Stimulated activated naive CD8-positive, alpha-beta T cell treated with anti-CD3 and anti-CD28 coated beads, Interleukin-15, Interleukin-2, amounts not matched to agents 100 ng/mL and 50 ng/mL, for 24 hours (primary cell): Measurements from ENCODE around the gene GJA10.
"Not testable (repeated sequence)": the region's sequence is repeated elsewhere in the genome, so short reads cannot be mapped to it uniquely, and the experiment has no call there.

ENCODE experiments used
- H3K27ac Mint-ChIP-seq: one replicate; pipeline ENCODE4 v1.8.0; 2021; ENCODE audit warnings: mild to moderate bottlenecking, mixed read lengths
- H3K27me3 Mint-ChIP-seq: one replicate; pipeline ENCODE4 v1.8.0; 2021; ENCODE audit warnings: mixed read lengths
- H3K36me3 Mint-ChIP-seq: one replicate; pipeline ENCODE4 v1.8.0; 2021; ENCODE audit warnings: low read depth, mixed read lengths
- H3K4me1 Mint-ChIP-seq: one replicate; pipeline ENCODE4 v1.8.0; 2021; ENCODE audit warnings: low read depth, mixed read lengths
- H3K4me3 Mint-ChIP-seq: one replicate; pipeline ENCODE4 v1.8.0; 2021; ENCODE audit warnings: mild to moderate bottlenecking, mixed read lengths
- H3K9me3 Mint-ChIP-seq: one replicate; pipeline ENCODE4 v1.8.0; 2021; ENCODE audit warnings: mixed read lengths

The GJA10 gene

GRCh38 chr6:89894169-89894568 is at the start of gene GJA10:
Gene GJA10 (plus strand): TSS chr6:89894469. CDS start chr6:89894469, 0 bp downstream.
- Mint-ChIP-seq H3K9me3 (no peaks in the 10 kb centered on the region), H3K4me3 (no peak within 1 kb of the TSS), H3K36me3 (no peaks in the 10 kb centered on the region), H3K4me1 (peaks cover 3% of the 10 kb centered on the region), H3K27ac (no peak within 1 kb of the TSS), H3K27me3 (peaks cover 55% of the 10 kb centered on the region)

GRCh38 chr6:89847513-89847912 is 46.8 kb upstream of the GJA10 start:
- H3K27ac Mint-ChIP-seq, H3K9me3 Mint-ChIP-seq, H3K4me3 Mint-ChIP-seq, H3K27me3 Mint-ChIP-seq: not testable (repeated sequence)
- Mint-ChIP-seq H3K4me1 (peaks cover 14% of the 10 kb centered on the region), H3K36me3 (peaks cover 41% of the 10 kb centered on the region)

GRCh38 chr6:89853068-89853467 is 41.2 kb upstream of the GJA10 start:
- no peaks in the 10 kb centered on the region for H3K27me3 Mint-ChIP-seq
- H3K4me1 Mint-ChIP-seq, result peaks cover 8% of the 10 kb centered on the region
- H3K9me3 Mint-ChIP-seq, result no peaks in the 10 kb centered on the region
- H3K36me3 Mint-ChIP-seq, result peaks cover 73% of the 10 kb centered on the region
- H3K27ac Mint-ChIP-seq, result no peak overlapping the region
- no peak overlapping the region for H3K4me3 Mint-ChIP-seq

GRCh38 chr6:89858041-89858440 is 36.2 kb upstream of the GJA10 start:
- Mint-ChIP-seq H3K36me3 (peaks cover 76% of the 10 kb centered on the region), H3K4me1 (peaks cover 15% of the 10 kb centered on the region), H3K27me3 (no peaks in the 10 kb centered on the region), H3K4me3 (no peak overlapping the region), H3K9me3 (no peaks in the 10 kb centered on the region), H3K27ac (no peak overlapping the region)

DNA sequence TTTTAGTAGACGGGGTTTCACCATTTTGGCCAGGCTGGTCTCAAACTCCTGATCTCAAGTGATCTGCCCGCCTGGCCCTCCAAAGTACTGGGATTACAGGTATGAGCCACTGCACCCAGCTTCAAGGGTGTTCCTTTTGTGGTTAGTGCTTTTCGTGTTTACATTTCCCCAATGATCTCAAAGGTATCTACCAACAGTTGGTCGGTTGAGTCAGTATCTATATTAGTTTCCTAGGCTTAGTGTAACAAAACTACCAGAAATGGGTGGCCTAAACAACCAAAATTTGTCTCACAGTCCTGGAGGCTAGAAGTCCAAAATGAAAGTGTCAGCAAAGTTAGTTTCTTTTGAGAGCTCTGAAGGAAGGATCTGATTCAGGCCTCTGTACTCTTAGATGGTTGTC is 34.5 kb upstream of the GJA10 start:
- H3K27me3 Mint-ChIP-seq, result no peaks in the 10 kb centered on the region
- peaks cover 79% of the 10 kb centered on the region for H3K36me3 Mint-ChIP-seq
- H3K4me3 Mint-ChIP-seq, result no peak overlapping the region
- no peak overlapping the region for H3K27ac Mint-ChIP-seq
- peaks cover 15% of the 10 kb centered on the region for H3K4me1 Mint-ChIP-seq
- peaks cover 3% of the 10 kb centered on the region for H3K9me3 Mint-ChIP-seq

DNA sequence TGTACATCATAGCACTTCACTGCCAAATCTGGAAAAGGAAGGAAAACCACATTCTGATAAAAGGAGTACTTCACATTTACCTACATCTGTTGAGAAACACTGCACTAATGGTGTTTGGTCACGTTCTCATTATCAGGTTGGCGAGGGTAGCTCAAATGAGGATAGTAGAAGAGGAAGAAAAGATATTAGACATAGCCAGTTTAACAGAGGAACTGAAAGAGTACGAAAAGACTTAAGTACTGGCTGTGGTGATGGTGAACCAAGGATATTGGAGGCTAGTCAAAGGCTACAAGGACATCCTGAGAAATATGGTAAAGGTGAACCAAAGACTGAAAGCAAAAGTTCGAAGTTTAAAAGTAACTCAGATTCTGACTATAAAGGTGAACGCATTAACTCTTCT is 32.0 kb upstream of the GJA10 start:
- no peak overlapping the region for H3K4me3 Mint-ChIP-seq
- peaks cover 76% of the 10 kb centered on the region for H3K36me3 Mint-ChIP-seq
- peaks cover 15% of the 10 kb centered on the region for H3K4me1 Mint-ChIP-seq
- peak overlapping the region; percentile 52 for H3K27ac Mint-ChIP-seq
- no peaks in the 10 kb centered on the region for H3K27me3 Mint-ChIP-seq
- peaks cover 3% of the 10 kb centered on the region for H3K9me3 Mint-ChIP-seq

DNA sequence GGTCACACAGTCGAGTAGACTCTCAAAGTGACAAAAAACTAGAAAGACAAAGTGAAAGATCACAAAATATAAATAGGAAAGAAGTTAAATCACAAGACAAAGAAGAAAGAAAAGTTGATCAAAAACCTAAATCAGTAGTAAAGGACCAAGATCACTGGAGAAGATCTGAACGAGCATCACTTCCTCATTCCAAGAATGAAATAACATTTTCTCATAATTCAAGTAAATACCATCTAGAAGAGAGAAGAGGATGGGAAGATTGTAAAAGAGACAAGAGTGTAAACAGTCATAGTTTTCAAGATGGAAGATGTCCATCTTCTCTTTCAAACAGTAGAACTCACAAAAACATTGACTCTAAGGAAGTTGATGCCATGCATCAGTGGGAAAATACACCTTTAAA is 31.6 kb upstream of the GJA10 start:
- no peaks in the 10 kb centered on the region for H3K27me3 Mint-ChIP-seq
- H3K9me3 Mint-ChIP-seq, result peaks cover 3% of the 10 kb centered on the region
- H3K4me3 Mint-ChIP-seq, result no peak overlapping the region
- peak overlapping the region; percentile 52 for H3K27ac Mint-ChIP-seq
- peaks cover 15% of the 10 kb centered on the region for H3K4me1 Mint-ChIP-seq
- H3K36me3 Mint-ChIP-seq, result peaks cover 77% of the 10 kb centered on the region

DNA sequence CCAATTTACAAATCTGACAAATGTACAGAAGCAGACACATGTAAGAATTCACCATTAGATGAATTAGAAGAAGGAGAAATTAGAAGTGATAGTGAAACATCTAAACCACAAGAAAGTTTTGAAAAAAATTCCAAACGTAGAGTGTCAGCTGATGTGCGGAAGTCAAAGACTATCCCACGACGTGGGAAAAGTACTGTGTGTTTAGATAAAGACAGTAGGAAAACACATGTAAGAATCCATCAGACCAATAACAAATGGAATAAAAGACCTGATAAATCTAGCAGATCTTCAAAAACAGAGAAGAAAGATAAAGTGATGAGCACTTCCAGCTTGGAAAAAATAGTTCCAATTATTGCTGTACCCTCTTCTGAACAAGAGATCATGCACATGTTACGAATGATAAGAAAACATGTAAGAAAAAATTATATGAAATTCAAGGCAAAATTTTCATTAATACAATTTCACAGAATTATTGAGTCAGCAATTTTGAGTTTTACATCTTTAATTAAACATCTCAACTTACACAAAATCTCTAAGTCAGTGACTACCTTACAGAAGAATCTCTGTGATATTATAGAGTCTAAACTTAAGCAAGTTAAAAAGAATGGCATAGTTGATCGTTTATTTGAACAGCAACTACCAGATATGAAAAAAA is 28.1 kb upstream of the GJA10 start:
- Mint-ChIP-seq H3K27me3 (no peaks in the 10 kb centered on the region), H3K27ac (no peak overlapping the region), H3K4me1 (peaks cover 9% of the 10 kb centered on the region), H3K9me3 (peaks cover 3% of the 10 kb centered on the region), H3K4me3 (no peak overlapping the region), H3K36me3 (peaks cover 86% of the 10 kb centered on the region)

DNA sequence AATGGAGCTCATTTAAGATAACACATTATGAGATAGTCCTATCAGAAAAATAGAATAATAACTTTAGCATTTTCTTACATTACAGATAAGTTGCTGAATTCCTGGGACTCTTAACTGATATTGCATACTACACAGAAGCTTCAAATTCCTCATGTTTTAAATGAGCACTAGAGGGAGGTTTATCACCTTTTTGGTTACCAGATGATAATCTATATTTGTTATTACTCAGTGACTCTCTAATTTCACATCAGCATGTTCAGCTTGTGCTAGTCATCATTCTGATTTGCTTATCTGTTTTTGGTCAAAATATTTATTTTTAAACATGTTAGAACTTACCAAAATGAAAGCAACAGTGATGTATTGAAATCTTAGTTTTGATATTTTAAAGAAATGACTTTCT is 20.5 kb upstream of the GJA10 start:
- Mint-ChIP-seq H3K4me1 (no peaks in the 10 kb centered on the region), H3K27ac (no peak overlapping the region), H3K9me3 (no peaks in the 10 kb centered on the region), H3K36me3 (peaks cover 49% of the 10 kb centered on the region), H3K4me3 (no peak overlapping the region), H3K27me3 (no peaks in the 10 kb centered on the region)

- H3K27me3 Mint-ChIP-seq, result no peaks in the 10 kb centered on the region
These were observed 19.8 kb upstream of the GJA10 start for GRCh38 chr6:89874438-89874837.

GRCh38 chr6:89886378-89887120 is 7.7 kb upstream of the GJA10 start:
- no peaks in the 10 kb centered on the region for H3K9me3 Mint-ChIP-seq
- no peak overlapping the region for H3K4me3 Mint-ChIP-seq
- H3K27me3 Mint-ChIP-seq, result peaks cover 13% of the 10 kb centered on the region
- H3K36me3 Mint-ChIP-seq, result no peaks in the 10 kb centered on the region
- no peak overlapping the region for H3K27ac Mint-ChIP-seq
- H3K4me1 Mint-ChIP-seq, result peaks cover 6% of the 10 kb centered on the region

More at GRCh38 chr6:89874438-89874837, 19.8 kb upstream of the GJA10 start:
- Mint-ChIP-seq H3K9me3 (no peaks in the 10 kb centered on the region), H3K27ac (no peak overlapping the region), H3K36me3 (peaks cover 44% of the 10 kb centered on the region), H3K4me3 (no peak overlapping the region), H3K4me1 (no peaks in the 10 kb centered on the region)

DNA sequence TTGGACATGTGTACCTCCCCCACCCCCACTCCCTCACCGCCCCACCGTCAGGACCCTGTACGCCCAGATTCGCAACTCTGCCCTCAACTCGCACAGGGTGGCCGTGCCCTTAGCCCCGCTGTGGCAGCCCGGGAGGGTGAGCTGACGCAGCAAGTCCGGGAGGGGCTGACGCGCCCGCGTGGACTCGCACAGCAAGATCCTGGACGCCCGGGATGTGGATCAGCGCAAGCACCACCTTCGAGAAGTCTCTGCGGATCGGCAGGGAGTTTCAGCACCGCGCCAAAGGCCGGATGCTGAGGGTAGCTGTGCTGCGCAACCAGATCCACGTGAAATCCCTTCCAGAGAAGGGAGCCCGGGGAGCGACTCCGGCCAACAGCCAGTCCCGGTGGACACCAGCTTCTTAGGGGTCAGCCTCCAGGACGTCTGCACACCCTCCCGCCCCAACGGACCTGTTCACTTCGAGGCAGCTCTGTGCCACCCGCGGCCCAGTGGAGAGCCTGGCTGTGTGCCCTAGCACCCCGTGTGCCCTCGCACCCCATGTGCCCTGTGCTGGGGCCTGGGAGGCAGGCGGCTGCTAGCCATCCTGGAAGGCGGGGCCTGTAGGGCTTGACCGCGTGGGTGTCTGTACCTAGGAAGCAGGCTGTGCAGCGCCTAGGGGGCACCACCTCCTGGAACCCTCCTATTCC is 6.7 kb upstream of the GJA10 start:
- Mint-ChIP-seq H3K27me3 (peaks cover 17% of the 10 kb centered on the region), H3K36me3 (no peaks in the 10 kb centered on the region), H3K27ac (no peak overlapping the region), H3K4me3 (no peak overlapping the region), H3K4me1 (peaks cover 6% of the 10 kb centered on the region), H3K9me3 (no peaks in the 10 kb centered on the region)

DNA sequence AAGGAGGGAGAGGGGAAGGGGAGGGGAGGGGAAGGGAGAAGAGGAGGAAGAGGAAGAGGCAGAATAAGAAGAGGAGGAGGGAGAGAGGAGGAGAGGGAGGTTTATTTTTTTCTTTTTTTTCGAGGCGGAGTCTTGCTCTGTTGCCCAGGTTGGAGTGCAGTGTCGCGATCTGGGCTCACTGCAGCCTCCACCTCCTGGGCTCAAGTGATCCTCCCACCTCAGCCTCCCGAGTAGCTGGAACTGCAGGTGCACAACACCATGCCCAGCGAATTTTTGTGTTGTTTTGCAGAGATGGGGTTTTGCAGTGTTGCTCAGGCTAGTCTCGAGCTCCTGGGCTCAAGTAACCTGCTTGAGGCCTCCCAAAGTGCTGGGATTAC is 6.1 kb upstream of the GJA10 start:
- Mint-ChIP-seq H3K27ac (no peak overlapping the region), H3K36me3 (no peaks in the 10 kb centered on the region), H3K4me3 (no peak overlapping the region), H3K4me1 (peaks cover 6% of the 10 kb centered on the region), H3K9me3 (no peaks in the 10 kb centered on the region), H3K27me3 (peaks cover 19% of the 10 kb centered on the region)

DNA sequence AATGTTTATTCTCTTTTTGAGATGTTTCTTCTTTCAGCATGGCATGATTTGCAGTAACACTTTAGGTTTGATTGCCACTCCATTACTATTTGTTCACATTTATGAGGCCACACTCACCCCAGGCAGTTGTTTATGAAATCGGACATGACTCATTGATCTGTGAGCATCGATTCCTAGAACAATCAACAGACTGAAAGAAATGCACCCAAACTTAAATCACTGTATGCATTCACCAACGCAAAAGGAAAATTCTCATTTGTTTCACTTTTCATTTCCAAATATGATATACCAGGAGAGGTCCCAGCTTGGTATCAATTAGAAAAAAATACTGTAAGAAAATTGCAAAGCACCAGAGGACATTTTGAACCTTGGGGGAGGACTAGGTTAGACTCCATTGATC is 5.4 kb upstream of the GJA10 start:
- H3K9me3 Mint-ChIP-seq, result no peaks in the 10 kb centered on the region
- peaks cover 26% of the 10 kb centered on the region for H3K27me3 Mint-ChIP-seq
- no peak overlapping the region for H3K27ac Mint-ChIP-seq
- H3K4me1 Mint-ChIP-seq, result peaks cover 6% of the 10 kb centered on the region
- H3K36me3 Mint-ChIP-seq, result no peaks in the 10 kb centered on the region
- H3K4me3 Mint-ChIP-seq, result no peak overlapping the region

DNA sequence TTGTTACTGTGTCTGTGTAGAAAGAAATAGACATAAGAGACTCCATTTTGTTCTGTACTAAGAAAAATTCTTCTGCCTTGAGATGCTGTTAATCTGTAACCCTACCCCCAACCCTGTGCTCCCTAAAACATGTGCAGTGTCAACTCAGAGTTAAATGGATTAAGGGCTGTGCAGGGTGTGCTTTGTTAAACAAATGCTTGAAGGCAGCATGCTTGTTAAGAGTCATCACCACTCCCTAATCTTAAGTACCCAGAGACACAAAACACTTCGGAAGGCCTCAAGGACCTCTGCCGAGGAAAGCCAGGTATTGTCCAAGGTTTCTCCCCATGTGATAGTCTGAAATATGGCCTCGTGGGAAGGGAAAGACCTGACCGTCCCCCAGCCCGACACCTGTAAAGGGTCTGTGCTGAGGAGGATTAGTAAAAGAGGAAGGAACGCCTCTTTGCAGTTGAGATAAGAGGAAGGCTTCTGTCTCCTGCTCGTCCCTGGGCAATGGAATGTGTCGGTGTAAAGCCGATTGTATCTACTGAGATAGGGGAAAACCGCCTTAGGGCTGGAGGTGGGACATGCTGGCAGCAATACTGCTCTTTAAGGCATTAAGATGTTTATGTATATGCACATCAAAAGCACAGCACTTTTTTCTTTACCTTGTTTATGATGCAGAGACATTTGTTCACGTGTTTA is 3.3 kb upstream of the GJA10 start:
- H3K4me3 Mint-ChIP-seq, result not testable (repeated sequence)

More for the DNA sequence above, 3.3 kb upstream of the GJA10 start:
- not testable (repeated sequence) for H3K27ac Mint-ChIP-seq, H3K9me3 Mint-ChIP-seq, H3K4me1 Mint-ChIP-seq, H3K36me3 Mint-ChIP-seq
- peaks cover 45% of the 10 kb centered on the region for H3K27me3 Mint-ChIP-seq
